CD4-positive, alpha-beta T cell treated with Interleukin-2 at 100 ng/mL for 4 hours (primary cell): ENCODE data around the gene SPTBN5.
A peak's percentile ranks its signal among the peaks of the same experiment; 100 is the strongest.

Experiments
- DNase-seq: peaks from one replicate; pipeline ENCODE4 v3.0.0-alpha.2; 2020; ENCODE audit warnings: low spot score

Gene SPTBN5

DNA sequence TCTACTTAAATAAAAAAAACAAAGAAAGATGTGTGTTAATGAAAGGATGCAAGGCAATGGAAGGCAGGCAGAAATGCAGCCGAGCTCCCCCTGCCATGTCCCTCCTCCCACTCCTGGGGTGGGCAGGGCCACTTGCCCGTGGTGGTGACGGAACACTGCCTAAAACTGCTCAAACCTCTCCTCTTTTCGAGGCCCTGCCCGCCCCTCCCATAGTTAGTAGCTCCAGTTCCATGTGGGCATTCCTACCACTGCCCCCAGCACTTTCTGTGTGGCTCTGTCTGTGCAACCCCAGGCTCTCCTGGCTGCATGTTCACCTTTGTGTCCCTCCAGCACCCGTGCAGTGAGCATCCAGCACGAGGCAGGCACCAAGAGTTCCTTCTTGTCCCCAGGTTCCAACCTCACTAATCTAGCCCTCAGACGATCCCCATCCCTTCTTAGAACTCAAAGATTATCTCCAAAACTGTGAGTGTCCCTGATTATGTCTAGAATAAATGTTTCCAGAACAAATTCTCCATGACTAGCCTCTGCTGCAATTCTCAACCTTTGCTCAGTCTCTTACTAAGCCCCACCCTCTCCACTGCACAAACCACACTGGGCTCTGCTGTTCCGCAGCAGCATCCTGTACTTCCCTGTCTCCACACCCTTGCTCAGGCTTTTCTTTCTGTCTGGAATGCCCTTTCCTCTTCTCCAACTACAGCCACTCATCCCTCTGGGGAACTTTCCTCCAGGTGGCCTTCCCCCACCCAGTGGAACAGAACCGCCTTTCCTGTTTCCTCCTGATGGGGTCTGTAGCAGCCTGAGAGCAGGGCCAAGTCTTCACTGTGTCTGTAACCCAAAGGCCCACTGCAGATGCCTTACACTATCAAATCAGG lies 32.6 kb upstream of the SPTBN5 start:
- peak; percentile 13 for DNase-seq

DNA sequence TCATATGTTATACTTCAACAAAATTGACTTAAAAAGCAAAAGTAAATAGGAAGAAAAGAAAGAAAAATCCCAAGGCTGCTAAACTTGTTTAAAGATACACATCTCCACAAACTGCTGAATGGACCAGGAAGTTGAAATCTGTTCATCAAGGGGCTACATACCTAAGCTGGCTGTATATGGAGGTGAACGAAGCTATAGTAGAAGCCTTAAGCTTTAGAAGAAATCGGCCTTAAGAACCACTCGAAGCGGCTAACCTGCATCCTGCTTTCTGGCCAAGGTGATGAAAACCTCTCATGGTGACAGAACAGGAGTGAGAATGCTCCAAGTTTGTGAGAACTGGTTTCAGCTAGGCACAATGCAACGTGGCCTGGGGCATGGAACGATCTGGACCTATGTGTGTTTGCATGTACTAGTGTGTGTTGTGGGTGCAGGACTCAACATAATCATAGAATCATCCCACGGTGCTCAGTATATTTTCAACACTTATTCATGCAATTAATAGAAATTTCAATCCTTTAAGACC lies 31.3 kb upstream of the SPTBN5 start:
- no peak for DNase-seq

DNA sequence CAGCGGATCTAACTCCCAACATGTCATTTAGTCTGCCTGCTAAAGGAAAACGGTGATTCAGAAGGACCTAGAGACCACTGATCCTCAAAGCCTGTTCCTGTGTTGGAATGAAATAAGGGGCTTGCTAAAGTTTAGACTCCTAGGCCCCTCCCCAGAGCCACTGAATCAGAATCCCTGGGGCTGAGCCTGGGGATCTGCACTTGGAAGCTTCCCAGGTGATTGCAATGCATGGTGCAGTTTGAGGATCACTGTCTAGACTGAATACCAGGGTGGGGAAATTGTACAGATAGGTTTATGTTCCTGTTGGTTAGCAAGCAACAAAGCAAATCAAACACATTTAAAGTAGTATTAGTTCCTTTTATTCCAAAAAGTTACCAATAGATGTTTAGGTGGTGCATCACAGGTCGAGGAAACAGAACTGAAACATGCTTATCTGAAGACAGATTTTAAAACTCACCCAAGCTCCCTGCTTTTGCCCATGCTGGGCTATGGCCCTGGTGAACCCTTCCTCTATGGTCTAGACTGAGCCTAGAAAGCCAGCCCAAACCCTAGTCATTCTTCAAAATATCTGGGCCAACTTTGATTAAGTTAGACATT lies 29.6 kb upstream of the SPTBN5 start:
- DNase-seq: no peak

DNA sequence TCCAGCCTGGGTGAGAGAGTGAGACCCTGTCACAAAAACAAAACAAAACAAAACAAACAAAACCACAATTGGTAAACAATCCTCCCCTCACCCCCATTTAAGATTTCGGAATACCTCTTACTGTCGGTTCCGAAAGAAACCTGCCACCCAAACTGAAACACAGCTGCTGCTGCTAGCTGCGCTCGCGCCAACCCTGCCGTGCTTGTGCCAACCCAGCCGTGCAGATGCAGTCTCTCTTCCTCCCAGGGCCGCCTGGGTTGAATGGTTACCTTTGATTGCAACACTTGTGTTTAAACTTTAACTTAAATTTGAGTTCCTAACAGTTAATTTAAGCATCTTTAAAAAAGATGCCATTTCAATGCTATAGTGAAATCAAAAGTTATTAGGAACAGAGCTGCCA lies 28.5 kb upstream of the SPTBN5 start:
- no peak for DNase-seq

DNA sequence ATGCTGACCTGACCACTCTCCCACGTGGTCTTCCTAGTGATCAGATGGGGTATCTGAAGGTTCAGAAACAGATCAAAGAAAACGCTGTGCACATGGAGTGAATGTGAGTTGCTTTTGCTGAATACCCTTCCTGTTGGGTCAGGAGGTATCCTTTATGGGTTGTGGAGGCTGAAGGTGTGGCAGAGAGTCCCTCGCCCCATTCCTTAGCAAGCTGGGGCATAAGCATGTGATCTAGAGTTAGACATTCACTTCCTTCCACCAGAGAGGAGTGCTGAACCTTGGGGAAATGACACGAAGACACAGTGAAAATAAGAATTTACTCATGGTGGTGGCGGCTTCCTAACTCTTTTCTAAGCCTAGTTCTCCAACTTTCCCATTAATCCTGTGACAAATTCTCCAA lies 27.8 kb upstream of the SPTBN5 start:
- no peak for DNase-seq

DNA sequence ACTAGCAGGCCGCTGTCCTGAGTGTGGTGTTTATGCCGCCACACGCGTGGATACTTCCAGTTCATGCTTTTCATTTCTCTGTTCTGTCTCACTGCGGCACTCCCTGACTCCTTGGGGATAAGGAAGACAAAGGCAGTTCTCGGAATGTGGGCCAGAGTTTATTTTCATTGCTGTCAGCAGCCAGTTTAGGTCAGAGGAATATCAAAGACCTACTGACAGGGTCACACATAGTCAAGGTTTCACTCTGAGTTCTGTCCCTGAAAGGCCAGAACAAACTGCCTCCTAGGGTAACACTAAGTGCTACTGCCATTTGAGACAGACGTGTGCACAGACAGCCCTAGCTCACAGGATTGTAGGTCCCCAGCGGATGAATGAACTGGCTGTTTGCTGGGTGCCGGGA lies 27.3 kb upstream of the SPTBN5 start:
- DNase-seq: no peak

DNA sequence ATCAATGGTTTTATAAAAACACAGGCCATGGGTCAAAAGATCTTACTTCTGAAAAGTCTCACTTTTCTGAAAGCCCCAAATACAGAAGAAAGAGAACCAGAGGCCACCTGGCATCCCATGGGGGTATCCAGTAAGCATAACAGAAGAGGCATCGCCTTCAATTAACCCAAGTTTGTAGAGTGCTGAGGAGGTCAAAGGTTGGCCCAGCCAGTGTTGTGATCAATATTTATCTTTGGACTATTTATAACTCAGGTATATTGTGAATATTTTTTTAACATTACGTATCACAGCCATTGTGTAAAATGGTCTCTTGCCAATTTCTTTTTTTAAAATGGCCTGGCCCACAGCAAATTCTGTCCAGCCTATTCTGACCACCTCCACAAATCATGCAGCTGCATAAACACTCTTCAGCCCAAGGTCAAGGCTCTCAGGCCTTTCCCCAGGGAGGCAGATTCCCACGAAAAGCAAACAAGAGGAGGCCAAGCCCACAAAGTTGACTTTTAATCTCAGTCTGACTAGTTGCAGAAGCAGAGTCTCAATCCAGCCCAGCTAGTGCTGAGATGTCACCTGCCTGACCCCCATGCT lies 26.2 kb upstream of the SPTBN5 start:
- DNase-seq: no peak

DNA sequence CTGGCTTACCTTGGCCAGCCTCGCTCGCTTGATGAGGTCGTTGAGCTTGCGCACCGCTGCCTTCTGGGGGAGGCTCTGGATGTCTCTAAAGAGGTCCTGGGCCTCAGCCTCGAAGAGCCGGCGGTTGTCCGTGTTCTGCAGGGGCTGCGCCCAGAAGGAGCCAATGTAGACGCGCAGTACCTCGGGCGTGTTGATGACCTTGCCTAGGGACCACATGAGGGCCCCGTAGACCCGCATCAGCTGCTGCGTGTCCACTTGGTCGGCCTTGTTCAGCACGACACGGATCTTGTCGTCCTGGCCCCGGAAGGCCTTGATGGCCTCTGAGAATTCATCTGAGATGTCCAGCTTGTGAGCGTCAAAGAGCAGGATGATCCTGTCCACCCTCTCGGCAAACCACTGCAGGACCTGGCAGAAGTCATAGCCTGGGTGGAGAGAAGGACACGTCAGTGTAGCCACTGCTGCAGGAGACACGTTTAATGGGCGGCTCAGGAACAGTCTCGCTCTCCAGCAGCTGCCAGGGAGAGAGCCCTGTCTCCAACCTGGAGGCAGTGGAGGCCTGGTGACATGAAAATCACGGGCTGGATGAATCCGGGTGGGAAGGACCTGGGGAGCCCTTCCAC lies 25.5 kb upstream of the SPTBN5 start:
- DNase-seq: no peak

DNA sequence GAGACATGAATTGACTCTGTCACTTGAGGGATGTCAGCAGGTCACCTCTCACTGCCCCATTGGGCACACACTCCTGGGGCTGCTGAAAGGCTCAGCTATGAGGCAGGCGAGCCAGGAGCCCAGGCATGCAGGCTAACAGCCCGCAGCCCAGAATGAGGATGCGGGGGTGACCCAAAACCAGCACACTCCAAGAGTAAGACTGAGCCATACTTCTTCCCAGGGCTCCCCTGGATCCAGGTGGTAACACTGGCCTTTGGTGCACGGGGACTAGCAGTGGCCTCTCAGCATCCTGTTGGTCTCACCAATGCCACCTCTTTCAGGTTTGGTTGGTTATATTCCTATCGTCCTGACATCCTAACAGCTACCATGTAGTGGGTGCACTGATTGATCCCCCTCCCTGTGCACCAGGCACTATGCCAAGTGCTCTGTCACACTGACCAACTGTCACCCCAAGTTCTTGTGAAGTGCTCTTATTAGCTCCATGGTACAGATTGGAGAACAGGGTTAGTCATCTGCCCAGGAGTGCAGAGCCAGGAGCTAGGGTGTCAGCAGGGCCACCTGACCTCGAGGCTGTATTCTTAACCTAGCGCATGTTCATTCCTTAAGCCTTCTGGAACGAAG lies 24.8 kb upstream of the SPTBN5 start:
- no peak for DNase-seq

DNA sequence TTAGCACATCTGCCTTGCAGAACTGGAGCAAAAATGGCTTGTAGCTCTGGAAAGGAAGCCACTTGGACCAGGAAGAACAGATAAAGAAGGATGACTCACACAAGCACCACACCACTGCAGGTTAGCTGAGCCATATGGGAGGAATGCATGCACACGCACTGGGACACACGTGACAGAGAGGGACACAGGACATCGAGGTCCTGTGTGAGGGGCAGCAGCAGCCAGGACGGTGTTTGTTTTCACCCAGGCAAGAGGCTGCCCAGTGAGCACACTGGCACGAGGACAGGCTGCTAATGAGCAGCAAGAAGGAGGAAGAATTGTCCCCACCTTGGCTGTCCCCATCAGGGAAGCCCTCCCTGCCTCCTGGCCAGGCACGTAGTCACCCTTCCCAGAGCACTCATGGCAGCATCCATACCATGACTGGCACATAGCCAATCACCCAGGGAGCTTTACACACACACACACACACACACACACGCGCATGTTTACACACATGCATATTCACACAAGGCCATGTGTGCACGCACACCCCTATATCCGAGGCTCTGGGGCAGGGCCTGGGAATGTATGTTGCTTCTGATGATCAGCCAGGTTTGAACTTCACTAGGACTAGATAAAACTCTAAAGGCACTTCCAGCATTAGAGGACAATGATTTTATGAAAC lies 24.0 kb upstream of the SPTBN5 start:
- DNase-seq: no peak

DNA sequence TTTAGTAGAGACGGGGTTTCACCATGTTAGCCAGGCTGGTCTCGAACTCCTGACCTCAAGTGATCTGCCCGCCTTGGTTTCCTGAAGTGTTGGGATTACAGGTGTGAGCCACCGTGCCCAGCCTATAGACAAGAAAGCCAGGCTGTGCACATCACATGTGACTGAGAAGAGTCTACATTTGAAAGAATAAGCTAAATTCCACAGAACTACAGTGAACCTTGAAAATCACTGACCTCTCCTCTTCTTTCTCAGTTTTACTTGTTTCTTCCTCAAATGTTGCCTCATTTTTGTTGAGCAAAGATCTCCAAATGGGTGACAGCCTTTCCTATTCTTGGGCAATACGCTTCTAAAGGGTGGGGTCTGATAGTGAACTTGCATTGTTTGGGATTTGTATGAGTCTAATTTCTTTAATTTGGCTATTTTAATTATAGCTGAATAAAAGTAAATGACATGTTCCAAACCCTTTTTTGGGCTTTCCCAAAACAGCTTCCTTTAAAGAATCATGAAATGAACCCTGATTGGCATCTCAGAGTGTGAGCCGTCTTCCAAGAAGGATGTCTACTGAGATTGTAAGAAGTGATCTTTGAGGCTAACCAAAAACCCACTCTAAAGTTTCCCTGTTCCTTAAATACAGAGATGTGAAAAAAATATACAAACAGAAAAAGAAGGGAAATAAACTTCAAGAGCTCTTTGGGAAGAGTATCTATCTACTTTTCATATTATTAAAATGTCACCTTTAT lies 21.6 kb upstream of the SPTBN5 start:
- no peak for DNase-seq

DNA sequence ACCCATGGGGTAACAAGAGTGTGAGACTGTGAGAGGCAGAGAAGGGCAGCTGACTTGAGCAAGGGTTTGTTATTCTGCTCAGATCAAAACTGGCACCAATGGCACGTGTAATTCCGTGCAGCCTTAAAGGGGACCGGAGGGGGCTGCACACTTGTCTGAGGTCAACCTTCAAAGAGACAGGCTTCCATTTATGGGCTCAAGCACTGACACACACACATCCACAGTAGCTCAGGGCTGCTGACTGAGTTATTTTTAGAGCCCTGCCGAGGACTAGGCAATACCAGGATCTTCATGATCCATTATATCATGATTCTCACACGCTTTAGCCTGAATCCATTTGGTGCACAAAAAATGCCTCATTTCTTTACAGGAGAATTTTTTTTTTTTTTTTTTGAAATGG lies 20.6 kb upstream of the SPTBN5 start:
- no peak for DNase-seq

DNA sequence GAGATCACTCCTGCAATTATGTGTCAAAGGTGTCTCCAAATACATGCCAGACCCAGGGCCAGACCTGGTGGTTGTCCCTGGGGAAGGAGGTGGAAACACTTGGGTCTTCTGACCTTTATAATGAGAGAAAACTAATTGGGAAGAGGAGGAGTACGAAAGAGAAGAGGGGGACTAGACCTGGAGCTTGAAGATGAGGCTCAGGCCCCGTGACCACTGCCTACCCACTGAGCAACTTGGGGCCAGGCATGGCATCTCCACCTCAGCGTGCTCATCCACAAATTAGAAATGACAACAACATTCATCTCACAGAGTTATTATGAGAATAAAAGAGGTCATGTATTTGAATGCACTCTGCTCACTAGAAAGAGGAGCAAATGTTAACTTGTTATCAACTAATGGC lies 19.4 kb upstream of the SPTBN5 start:
- DNase-seq: no peak

DNA sequence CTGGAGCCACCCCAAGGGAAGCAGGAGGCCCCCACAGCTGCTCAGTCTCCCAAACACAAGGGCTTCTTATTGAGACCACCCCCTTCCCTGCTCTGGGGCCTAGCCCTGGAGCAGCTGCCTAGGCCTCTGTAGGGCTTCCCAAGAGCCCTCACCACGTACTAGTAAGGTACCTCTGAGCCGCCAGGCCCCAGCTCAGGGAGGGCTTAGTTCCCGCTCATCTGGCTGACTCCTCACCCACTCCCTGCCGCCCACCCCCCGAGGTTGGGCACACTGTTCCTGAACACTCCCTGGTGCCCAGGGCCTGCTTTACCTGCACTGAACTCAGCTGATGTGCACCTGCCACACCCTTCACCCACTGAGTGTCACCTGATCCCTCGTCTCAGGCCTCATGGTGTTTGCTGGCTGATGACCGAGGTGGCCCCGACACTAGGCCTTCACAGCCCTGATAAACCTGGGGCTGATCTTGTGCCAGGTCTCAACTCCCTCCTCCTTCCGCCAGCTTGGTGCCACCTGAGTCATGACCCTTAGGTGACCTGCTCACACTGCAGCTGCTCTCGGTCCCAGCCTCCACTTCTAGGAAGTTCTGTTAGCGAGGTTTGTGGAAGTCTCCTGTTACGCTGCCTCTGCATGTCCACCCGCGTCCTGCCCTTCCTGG lies 18.0 kb upstream of the SPTBN5 start:
- DNase-seq: no peak

DNA sequence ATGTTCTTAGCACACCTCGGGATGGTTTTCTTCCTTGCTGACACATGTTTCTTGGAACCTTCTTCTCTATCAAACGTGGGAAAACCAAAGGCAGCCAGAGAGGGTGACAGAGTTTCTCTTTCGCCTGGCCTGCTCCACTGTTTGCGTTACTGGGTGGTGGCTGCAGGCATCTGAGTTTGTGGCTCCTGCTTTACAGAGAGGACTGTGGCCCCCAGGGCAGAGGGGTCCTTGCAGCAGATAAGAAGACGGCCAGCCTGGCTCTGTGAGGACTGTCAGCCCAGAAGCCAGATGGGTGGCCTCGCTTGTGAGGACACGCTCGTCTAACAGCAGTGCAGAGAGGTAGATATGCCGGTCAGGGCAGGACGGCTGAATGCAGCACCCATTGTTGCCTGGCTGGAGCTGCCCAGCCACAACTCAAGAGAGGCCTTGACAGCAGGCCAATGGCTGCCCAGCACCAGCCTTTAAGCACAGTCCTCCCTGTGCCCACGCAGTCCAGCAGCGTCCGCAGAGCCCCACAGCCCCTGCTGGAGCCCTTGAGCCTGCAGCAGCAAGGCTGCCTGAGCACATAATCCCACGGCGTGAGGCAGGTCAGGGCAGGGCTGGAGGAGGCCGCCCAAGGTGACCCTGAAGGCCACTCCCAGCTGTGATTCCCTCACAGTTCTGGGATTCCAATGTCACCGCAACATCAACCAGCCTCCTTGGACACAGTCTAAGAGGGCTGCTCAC lies 15.0 kb upstream of the SPTBN5 start:
- no peak for DNase-seq

DNA sequence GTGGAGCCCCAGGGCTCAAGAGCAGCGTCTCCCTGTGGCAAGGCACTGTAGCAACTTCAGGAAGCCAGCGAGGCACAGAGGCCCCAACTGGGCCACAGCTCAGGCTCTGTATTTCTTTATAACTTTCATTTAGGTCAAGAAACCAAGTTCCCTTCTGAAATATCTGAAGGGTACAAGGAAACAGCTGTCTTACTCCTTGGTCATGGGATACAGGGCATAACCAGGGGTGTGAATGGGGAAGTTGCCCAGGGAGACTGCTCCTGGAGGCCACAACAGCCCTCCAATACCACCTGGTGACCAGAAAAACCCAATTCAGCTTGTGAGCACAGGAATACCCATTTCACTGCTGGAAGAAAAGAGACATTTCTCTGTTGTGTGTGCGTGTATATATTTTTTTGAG lies 13.3 kb upstream of the SPTBN5 start:
- no peak for DNase-seq

DNA sequence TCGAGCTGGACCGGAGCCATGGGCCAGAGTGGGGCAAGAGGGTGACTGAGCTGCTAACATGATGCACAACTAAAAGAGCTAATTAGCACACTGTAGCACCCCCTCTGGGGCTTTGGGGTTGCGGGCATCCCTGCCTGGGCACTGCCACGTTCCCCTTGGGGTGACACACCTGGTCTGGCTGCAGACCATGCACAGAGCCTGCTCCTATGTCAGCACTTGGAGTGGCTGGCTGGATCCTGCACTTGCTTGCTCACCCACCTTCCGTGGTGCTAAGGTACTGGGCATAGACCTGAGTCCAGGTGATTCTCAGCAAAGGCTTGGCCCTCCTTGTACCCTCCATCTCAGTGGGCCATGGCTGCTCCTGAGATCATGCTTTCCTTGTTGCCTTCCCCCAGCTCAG lies 12.8 kb upstream of the SPTBN5 start:
- no peak for DNase-seq

DNA sequence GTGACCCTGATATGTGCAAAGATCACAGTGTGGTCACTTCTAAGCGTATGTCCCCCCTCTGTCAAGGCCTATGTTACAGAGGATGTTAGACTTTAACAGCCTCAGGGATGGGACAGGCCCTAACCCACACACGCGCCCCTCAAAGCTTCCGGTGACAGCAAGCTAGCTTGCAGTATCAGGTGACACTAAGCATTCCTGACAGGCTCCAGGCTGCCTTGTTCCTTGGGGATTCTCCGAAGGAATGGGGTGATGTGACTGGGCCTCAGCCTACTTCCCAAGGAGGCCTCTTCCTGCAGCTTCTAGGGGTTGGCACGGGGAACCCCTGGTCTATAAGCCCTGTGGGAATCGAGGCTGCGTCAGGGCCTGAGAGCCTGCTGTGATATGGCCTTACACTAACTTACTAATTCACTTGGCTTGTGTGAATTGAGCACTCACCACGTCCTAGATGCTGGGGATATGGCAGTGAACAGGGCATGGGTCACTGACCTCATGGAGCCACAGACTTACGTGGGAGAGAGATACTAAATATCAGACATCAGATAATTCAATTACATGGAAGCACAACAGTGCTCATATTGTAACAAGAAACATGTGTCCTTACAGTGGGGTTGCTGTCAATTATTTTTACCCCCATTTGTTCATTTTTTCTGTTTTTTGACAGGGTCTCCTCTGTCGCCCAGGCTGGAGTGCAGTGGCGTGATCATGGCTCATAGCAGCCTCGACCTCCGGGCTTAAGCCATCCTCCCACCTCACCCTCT lies 11.4 kb upstream of the SPTBN5 start:
- no peak for DNase-seq

DNA sequence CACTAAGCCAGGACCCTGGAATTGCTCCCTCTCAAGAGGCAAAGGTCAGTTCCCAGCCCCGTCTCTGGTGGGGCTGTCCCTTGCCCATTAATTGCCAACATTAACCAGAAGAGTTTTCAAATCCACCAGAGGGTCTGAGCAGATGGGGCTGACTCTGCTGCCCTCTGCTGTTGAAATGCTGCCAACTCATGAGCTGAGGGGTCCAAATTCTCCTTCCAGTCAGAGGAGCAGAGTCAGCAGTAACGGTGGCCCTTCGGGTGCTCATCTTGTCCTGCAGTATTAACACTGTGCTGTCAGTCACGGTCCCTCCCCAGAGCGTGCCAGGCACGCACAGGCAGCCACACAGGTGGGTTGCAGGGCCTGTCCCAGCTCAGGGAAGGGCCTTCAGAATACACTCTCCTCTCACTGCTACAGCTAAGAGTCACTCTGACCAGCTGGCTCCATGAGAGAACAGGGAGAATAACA lies 10.7 kb upstream of the SPTBN5 start:
- peak; percentile 81 for DNase-seq
